GM18909 (cell line): Measurements from ENCODE around the gene INSR.
"Not testable (repeated sequence)": the region's sequence is repeated elsewhere in the genome, so short reads cannot be mapped to it uniquely, and the experiment has no call there.

ENCODE experiments used
- ATAC-seq: cut with Tn5 transposase; IDR thresholded peaks from one replicate; pipeline ENCODE4 v1.9.1; 2021; ENCODE audit warnings: mild to moderate bottlenecking; ENCODE audit not compliant: unreplicated experiment, poor library complexity

The INSR gene

GRCh38 chr19:7258840-7259395 is 35.3 kb downstream of the INSR start:
- no peak for ATAC-seq

- no peak for ATAC-seq
Observed at GRCh38 chr19:7258041-7258839, 36.0 kb downstream of the INSR start.

- ATAC-seq: no peak
Observed at GRCh38 chr19:7257148-7258040, 36.8 kb downstream of the INSR start.

GRCh38 chr19:7255631-7256030 is 38.6 kb downstream of the INSR start:
- no peak for ATAC-seq

- no peak for ATAC-seq
Observed at GRCh38 chr19:7255119-7255518, 39.1 kb downstream of the INSR start.

GRCh38 chr19:7254590-7254989 is 39.6 kb downstream of the INSR start:
- no peak for ATAC-seq

GRCh38 chr19:7252364-7252763 is 41.9 kb downstream of the INSR start:
- ATAC-seq: no peak

GRCh38 chr19:7251494-7251893 is 42.7 kb downstream of the INSR start:
- ATAC-seq: no peak

GRCh38 chr19:7250951-7251350 is 43.3 kb downstream of the INSR start:
- no peak for ATAC-seq

GRCh38 chr19:7250057-7250596 is 44.1 kb downstream of the INSR start:
- no peak for ATAC-seq

GRCh38 chr19:7247155-7247554 is 47.1 kb downstream of the INSR start:
- no peak for ATAC-seq

GRCh38 chr19:7246601-7247000 is 47.6 kb downstream of the INSR start:
- ATAC-seq: no peak

GRCh38 chr19:7242601-7243258 is 51.5 kb downstream of the INSR start:
- ATAC-seq: no peak

- no peak for ATAC-seq
Observed at GRCh38 chr19:7238051-7238450, 56.2 kb downstream of the INSR start.

GRCh38 chr19:7236153-7236552 is 58.1 kb downstream of the INSR start:
- no peak for ATAC-seq

GRCh38 chr19:7230826-7231225 is 63.4 kb downstream of the INSR start:
- ATAC-seq: no peak

- ATAC-seq: no peak
Observed at GRCh38 chr19:7229735-7230134, 64.5 kb downstream of the INSR start.

- no peak for ATAC-seq
Observed at GRCh38 chr19:7228935-7229541, 65.2 kb downstream of the INSR start.

- ATAC-seq: no peak
Observed at GRCh38 chr19:7227735-7228134, 66.5 kb downstream of the INSR start.

GRCh38 chr19:7227149-7227548 is 67.1 kb downstream of the INSR start:
- ATAC-seq: not testable (repeated sequence)
